AG04450 (cell line): ENCODE measurements around the gene SYT9. TPM values are rescaled to one million over a fixed set of nuclear protein-coding genes. Genes with fewer than 3 reads are reported as not detected.

Experiments
- CTCF ChIA-PET: fragments of 300-600, 350-600 bp; formaldehyde crosslinking; extraction: SDS; loops from one replicate; lab custom pipeline; 2022; ENCODE audit warnings: antibody characterized with exemption, inconsistent platforms; lab: Charles Lee
- POLR2A ChIA-PET: fragments of 350-600 bp; formaldehyde crosslinking; extraction: SDS; loops from one replicate; lab custom pipeline; 2021; ENCODE audit warnings: antibody characterized with exemption, inconsistent platforms; lab: Yijun Ruan, JAX
- DNase-seq: peaks from one replicate; pipeline ENCODE4 v3.0.0-alpha.2; 2011; ENCODE audit warnings: low read depth, low spot score
- H3K27ac ChIP-seq: one replicate; pipeline ENCODE4 v1.5.1; 2012; ENCODE audit warnings: low read depth, low read length, control low read depth
- H3K27me3 ChIP-seq: one replicate; pipeline ENCODE4 v1.6.0; 2012; ENCODE audit warnings: low read length; ENCODE audit not compliant: control insufficient read depth, insufficient read depth
- H3K4me3 ChIP-seq: 2 replicates; pipeline ENCODE4 v1.5.1; 2011; ENCODE audit warnings: mild to moderate bottlenecking, low read depth, low read length, control low read depth
- H3K9me3 ChIP-seq: 2 replicates; pipeline ENCODE4 v1.5.1; 2012; ENCODE audit warnings: low read length; ENCODE audit not compliant: control insufficient read depth, insufficient read depth
- CTCF ChIP-seq: IDR thresholded peaks from 2 replicates; pipeline ENCODE4 v1.5.1; 2011; ENCODE audit warnings: low read depth, low read length, control low read depth, inconsistent platforms
- polyA plus RNA-seq: library from polyadenylated mRNA; depleted of rRNA; stranded (reverse); fragments of >200 nt; gene quantifications from 2 replicates; pipeline ENCODE4 v1.2.3, GENCODE V29; 2011

The SYT9 gene
- polyA plus RNA-seq, 1 experiment = not detected

GRCh38 chr11:7307836-7308235, 56.1 kb downstream of the SYT9 start:
- H3K27me3 ChIP-seq = no peaks in the 10 kb centered on the region
- no peak overlapping the region for H3K27ac ChIP-seq
- H3K4me3 ChIP-seq = no peak overlapping the region
- DNase-seq = no peak
- TF ChIP-seq CTCF = no peak
- peaks cover 5% of the 10 kb centered on the region for H3K9me3 ChIP-seq
- POLR2A ChIA-PET = no interaction called here
- CTCF ChIA-PET = no interaction called here

GRCh38 chr11:7311903-7312302, 60.2 kb downstream of the SYT9 start:
- Histone ChIP-seq H3K27me3 (no peaks in the 10 kb centered on the region), H3K9me3 (no peaks in the 10 kb centered on the region), H3K4me3 (no peak overlapping the region), H3K27ac (no peak overlapping the region)
- no peak for DNase-seq
- CTCF ChIA-PET = interaction anchor here (0.5 to 2.2 kb wide), 2 partner anchors 33 to 213 kb away, joined by 3 to 8 read pairs; no protein-coding TSS in a partner anchor
- TF ChIP-seq CTCF = no peak
- POLR2A ChIA-PET = no interaction called here

GRCh38 chr11:7314811-7315604, 63.3 kb downstream of the SYT9 start:
- CTCF ChIA-PET = interaction anchor here (1.2 kb wide), 1 partner anchor 503 kb away, joined by 4 read pairs; no protein-coding TSS in a partner anchor

GRCh38 chr11:7319501-7319900, 67.8 kb downstream of the SYT9 start:
- DNase-seq = no peak
- TF ChIP-seq CTCF = no peak
- Histone ChIP-seq H3K4me3 (no peak overlapping the region), H3K27me3 (no peaks in the 10 kb centered on the region), H3K9me3 (no peaks in the 10 kb centered on the region; the same call in 1 of the 2 replicates), H3K27ac (no peak overlapping the region)
- ChIA-PET POLR2A (no interaction called here), CTCF (no interaction called here)

More at GRCh38 chr11:7314811-7315604, 63.3 kb downstream of the SYT9 start:
- no peaks in the 10 kb centered on the region for H3K27me3 ChIP-seq
- no peak overlapping the region for H3K27ac ChIP-seq
- H3K4me3 ChIP-seq = no peak overlapping the region
- no peak for DNase-seq
- POLR2A ChIA-PET = no interaction called here
- no peak for TF ChIP-seq CTCF
- H3K9me3 ChIP-seq = no peaks in the 10 kb centered on the region; the same call in 1 of the 2 replicates

- no peak for DNase-seq
- Histone ChIP-seq H3K27ac (no peak overlapping the region), H3K4me3 (no peak overlapping the region), H3K27me3 (no peaks in the 10 kb centered on the region), H3K9me3 (no peaks in the 10 kb centered on the region; the same call in 1 of the 2 replicates)
- TF ChIP-seq CTCF = no peak
- ChIA-PET CTCF (no interaction called here), POLR2A (no interaction called here)
Measured at GRCh38 chr11:7320306-7320705, 68.6 kb downstream of the SYT9 start.
